GM12874 (cell line): Measurements from ENCODE around the gene SOX18.

Experiments
- CTCF ChIP-seq: IDR thresholded peaks from 2 replicates; pipeline ENCODE4 v1.5.1; 2011; ENCODE audit warnings: low read depth, mild to moderate bottlenecking, control low read depth, low read length, moderate library complexity; ENCODE audit not compliant: insufficient read depth

The SOX18 gene

GRCh38 chr20:64056889-64057627 lies 7.6 kb upstream of the SOX18 start:
- TF ChIP-seq CTCF = no peak

- no peak for TF ChIP-seq CTCF
Measured at GRCh38 chr20:64056639-64056888, 7.1 kb upstream of the SOX18 start.

GRCh38 chr20:64055893-64056638 lies 6.6 kb upstream of the SOX18 start:
- no peak for TF ChIP-seq CTCF

- TF ChIP-seq CTCF = no peak
Measured at GRCh38 chr20:64055396-64055892, 6.0 kb upstream of the SOX18 start.

GRCh38 chr20:64053841-64054661 lies 4.6 kb upstream of the SOX18 start:
- peak; percentile 38; the same call in 1 of the 2 replicates for TF ChIP-seq CTCF

- TF ChIP-seq CTCF = no peak
Measured at GRCh38 chr20:64052987-64053840, 3.8 kb upstream of the SOX18 start.
